Tibial nerve (tissue), 4 donors: ENCODE results near the gene RPL3. TPM values are rescaled to one million over a fixed set of nuclear protein-coding genes. Genes with fewer than 3 reads are reported as not detected.
"Not testable (repeated sequence)": the region's sequence is repeated elsewhere in the genome, so short reads cannot be mapped to it uniquely, and the experiment has no call there.

Source experiments
- DNase-seq, 2 donors: peaks; one replicate each; pipeline ENCODE4 v3.0.0-alpha.2; 2019; ENCODE audit warnings: low spot score in 2 of 2
- H3K27ac ChIP-seq, 4 donors: fragments of 200-600 bp; sonication (generic) in 3 of 4; one replicate each; pipeline ENCODE4 v1.5.1; 2017 to 2019; ENCODE audit warnings: mild to moderate bottlenecking in 1 of 4
- H3K27me3 ChIP-seq, 2 donors: fragments of 200-600 bp; sonication (generic) in 1 of 2; one replicate each; pipeline versions ENCODE4 v1.5.1 to v1.6.0; 2017 to 2019
- H3K36me3 ChIP-seq, 3 donors: fragments of 200-600 bp; sonication (generic); one replicate each; pipeline ENCODE4 v1.5.1; 2018 to 2019
- H3K4me1 ChIP-seq, 4 donors: fragments of 200-600 bp; sonication (generic) in 3 of 4; one replicate each; pipeline ENCODE4 v1.5.1; 2017 to 2019
- H3K4me3 ChIP-seq, 4 donors: fragments of 200-600 bp; sonication (generic) in 3 of 4; one replicate each; pipeline ENCODE4 v1.5.1; 2017 to 2019; ENCODE audit warnings: mild to moderate bottlenecking in 1 of 4, moderate library complexity in 1 of 4
- H3K9me3 ChIP-seq, 4 donors: fragments of 200-600 bp; sonication (generic) in 3 of 4; one replicate each; pipeline ENCODE4 v1.5.1; 2017 to 2019
- EP300 ChIP-seq, 2 donors: sonication (generic); formaldehyde crosslinking; IDR thresholded peaks; one replicate each; pipeline ENCODE4 v1.6.1; 2017; ENCODE audit warnings: antibody characterized with exemption in 2 of 2, mild to moderate bottlenecking in 1 of 2
- POLR2A ChIP-seq, 2 donors: fragments of 450-650 bp; IDR thresholded peaks; one replicate each; pipeline ENCODE4 v1.6.1; 2017; ENCODE audit warnings: antibody characterized with exemption in 2 of 2, mild to moderate bottlenecking in 2 of 2, moderate library complexity in 2 of 2
- WGBS, 2 donors: methylation state at CpG; one replicate each; pipeline ENCODE4 v1.1.5; 2018; 5-methylcytosine and 5-hydroxymethylcytosine counted together
- total RNA-seq, 4 donors: library from RNA; depleted of rRNA; stranded (reverse); fragments of >200 nt; gene quantifications; one replicate each; pipeline ENCODE4 v1.1.0, GENCODE V29; 2016
- TF ChIP-seq, protein P1 (sequence below), 5 experiments: fragments of 200-600 bp in 3 of 5; fragments of 450-650 bp in 2 of 5; sonication (generic) in 3 of 5; IDR thresholded peaks; one replicate each; pipeline ENCODE4 v1.5.1; 2016 to 2019; ENCODE audit warnings: antibody characterized with exemption in 5 of 5, mild to moderate bottlenecking in 3 of 5, moderate library complexity in 2 of 5

RPL3 gene
- total RNA-seq, 4 donors from 2014 or later, result 1,869 to 2,331 (median 1,970) TPM

- no peak for TF ChIP-seq POLR2A (IDR thresholded peaks at IDR 0.05)
- TF ChIP-seq, protein P1, sequence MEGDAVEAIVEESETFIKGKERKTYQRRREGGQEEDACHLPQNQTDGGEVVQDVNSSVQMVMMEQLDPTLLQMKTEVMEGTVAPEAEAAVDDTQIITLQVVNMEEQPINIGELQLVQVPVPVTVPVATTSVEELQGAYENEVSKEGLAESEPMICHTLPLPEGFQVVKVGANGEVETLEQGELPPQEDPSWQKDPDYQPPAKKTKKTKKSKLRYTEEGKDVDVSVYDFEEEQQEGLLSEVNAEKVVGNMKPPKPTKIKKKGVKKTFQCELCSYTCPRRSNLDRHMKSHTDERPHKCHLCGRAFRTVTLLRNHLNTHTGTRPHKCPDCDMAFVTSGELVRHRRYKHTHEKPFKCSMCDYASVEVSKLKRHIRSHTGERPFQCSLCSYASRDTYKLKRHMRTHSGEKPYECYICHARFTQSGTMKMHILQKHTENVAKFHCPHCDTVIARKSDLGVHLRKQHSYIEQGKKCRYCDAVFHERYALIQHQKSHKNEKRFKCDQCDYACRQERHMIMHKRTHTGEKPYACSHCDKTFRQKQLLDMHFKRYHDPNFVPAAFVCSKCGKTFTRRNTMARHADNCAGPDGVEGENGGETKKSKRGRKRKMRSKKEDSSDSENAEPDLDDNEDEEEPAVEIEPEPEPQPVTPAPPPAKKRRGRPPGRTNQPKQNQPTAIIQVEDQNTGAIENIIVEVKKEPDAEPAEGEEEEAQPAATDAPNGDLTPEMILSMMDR (IDR thresholded peaks at IDR 0.05), result no peak
- TF ChIP-seq EP300 (IDR thresholded peaks at IDR 0.05), result no peak
- 66 to 72% methylated on average over 5 of the region's 5 CpGs for WGBS, 2 donors
- no peak for DNase-seq
Measured at GRCh38 chr22:39356464-39356863, 37.0 kb upstream of the RPL3 start.

GRCh38 chr22:39355805-39356204, 36.4 kb upstream of the RPL3 start:
- H3K4me3 ChIP-seq, H3K27ac ChIP-seq: not testable (repeated sequence)

More at GRCh38 chr22:39356464-39356863, 37.0 kb upstream of the RPL3 start:
- H3K27ac ChIP-seq, result peak overlapping the region in 1 of 4 donors; percentile 27
- no peaks in the 10 kb centered on the region for H3K9me3 ChIP-seq
- no peaks in the 10 kb centered on the region for H3K27me3 ChIP-seq
- peaks cover 0 to 16% (median 0%) of the 10 kb centered on the region in 3 donors for H3K36me3 ChIP-seq
- H3K4me3 ChIP-seq, result no peak overlapping the region
- H3K4me1 ChIP-seq, result peaks cover 0 to 23% (median 3%) of the 10 kb centered on the region in 4 donors

GRCh38 chr22:39355080-39355479, 35.7 kb upstream of the RPL3 start:
- Histone ChIP-seq H3K9me3 (no peaks in the 10 kb centered on the region), H3K27ac (peak overlapping the region in 2 of 4 donors; percentile 28 to 54), H3K4me3 (no peak overlapping the region), H3K27me3 (no peaks in the 10 kb centered on the region), H3K4me1 (peaks cover 0 to 30% (median 8%) of the 10 kb centered on the region in 4 donors), H3K36me3 (peaks cover 0 to 16% (median 0%) of the 10 kb centered on the region in 3 donors)
- no peak for DNase-seq
- 76 to 89% methylated on average over 12 of the region's 12 CpGs for whole genome bisulfite sequencing, 2 donors
- TF ChIP-seq EP300 (IDR thresholded peaks at IDR 0.05), result no peak
- TF ChIP-seq, protein P1 (IDR thresholded peaks at IDR 0.05), result no peak
- TF ChIP-seq POLR2A (IDR thresholded peaks at IDR 0.05), result no peak

More at GRCh38 chr22:39355805-39356204, 36.4 kb upstream of the RPL3 start:
- H3K27me3 ChIP-seq, H3K9me3 ChIP-seq, DNase-seq: not testable (repeated sequence)
- Histone ChIP-seq H3K4me1 (peaks cover 0 to 28% (median 6%) of the 10 kb centered on the region in 4 donors), H3K36me3 (peaks cover 0 to 16% (median 0%) of the 10 kb centered on the region in 3 donors)
- WGBS, 2 donors, result 96 to 97% methylated on average over 13 to 14 of the region's 14 CpGs

DNA sequence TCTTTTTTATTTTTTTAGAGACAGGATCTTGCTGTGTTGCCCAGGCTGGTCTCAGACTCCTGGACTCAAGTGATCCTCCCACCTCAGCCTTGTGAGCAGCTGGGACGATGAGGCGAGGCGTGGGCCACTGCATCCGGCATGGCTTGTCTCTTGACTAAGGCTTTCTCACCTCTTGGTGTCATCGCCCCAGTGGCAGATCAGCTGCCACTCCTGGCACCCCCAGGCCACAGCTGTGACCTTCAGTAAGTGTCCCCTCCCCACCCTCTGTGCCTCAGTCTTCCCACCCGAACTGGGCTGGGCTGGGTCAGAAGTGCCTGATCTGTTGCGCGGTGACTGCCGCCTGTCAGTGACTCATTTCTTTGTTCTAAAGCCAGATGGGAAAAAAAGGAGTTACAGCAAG, 33.9 kb upstream of the RPL3 start:
- Histone ChIP-seq H3K9me3 (no peaks in the 10 kb centered on the region), H3K36me3 (peaks cover 0 to 2% (median 0%) of the 10 kb centered on the region in 3 donors), H3K4me3 (no peak overlapping the region), H3K4me1 (peaks cover 0 to 39% (median 10%) of the 10 kb centered on the region in 4 donors), H3K27me3 (no peaks in the 10 kb centered on the region), H3K27ac (peak overlapping the region in 2 of 4 donors; percentile 72 to 93)
- WGBS, 2 donors, result 64 to 66% methylated on average over 9 of the region's 9 CpGs
- TF ChIP-seq, protein P1 (IDR thresholded peaks at IDR 0.05), result no peak
- TF ChIP-seq POLR2A (IDR thresholded peaks at IDR 0.05) (no peak), EP300 (IDR thresholded peaks at IDR 0.05) (no peak)
- DNase-seq, result no peak

DNA sequence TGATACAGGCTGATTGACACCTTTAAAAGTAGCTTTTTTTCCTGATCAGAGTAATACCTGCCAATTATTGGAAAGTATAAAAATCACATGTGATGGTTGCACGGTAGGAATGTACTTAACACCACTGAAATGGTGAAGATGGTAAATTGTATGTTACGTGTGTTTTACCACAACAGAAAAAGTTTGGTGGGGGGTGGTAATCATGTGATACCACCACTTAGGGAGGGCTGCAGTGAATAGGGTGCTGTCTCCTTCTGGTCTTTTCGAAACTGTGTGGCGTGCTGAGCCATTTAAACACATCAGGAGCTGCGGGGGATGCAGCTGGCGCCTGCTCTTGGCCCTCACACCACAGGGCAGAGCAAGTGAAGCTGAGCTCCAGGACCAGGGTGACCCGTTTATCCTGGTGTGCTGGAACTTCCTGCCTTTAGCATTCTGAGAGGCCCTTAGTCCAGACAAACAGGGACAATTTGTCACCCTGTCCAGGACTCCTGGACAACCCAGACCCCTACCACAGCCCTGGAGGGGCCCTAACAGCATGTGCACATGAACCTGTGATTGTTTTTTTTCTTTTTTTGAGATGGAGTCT, 33.0 kb upstream of the RPL3 start:
- Histone ChIP-seq H3K9me3 (no peaks in the 10 kb centered on the region), H3K27ac (peak overlapping the region in 3 of 4 donors; percentile 4 to 93 (median 88)), H3K4me1 (peaks cover 0 to 39% (median 10%) of the 10 kb centered on the region in 4 donors), H3K27me3 (no peaks in the 10 kb centered on the region), H3K4me3 (no peak overlapping the region), H3K36me3 (no peaks in the 10 kb centered on the region)
- no peak for DNase-seq
- no peak for TF ChIP-seq POLR2A (IDR thresholded peaks at IDR 0.05)
- TF ChIP-seq, protein P1 (IDR thresholded peaks at IDR 0.05), result no peak
- no peak for TF ChIP-seq EP300 (IDR thresholded peaks at IDR 0.05)
- 61 to 69% methylated on average over 7 of the region's 7 CpGs for WGBS, 2 donors
